K562 (cell line): ENCODE results near the gene COL13A1.

ENCODE experiments used
- CTCF ChIP-seq, 3 experiments: IDR thresholded peaks in 2 of 3; conservative IDR thresholded peaks in 1 of 3; 2 replicates each; pipeline ENCODE4 v1.5.1; 2011 to 2012; ENCODE audit warnings: low read length in 3 of 3, mild to moderate bottlenecking in 3 of 3, control low read depth in 2 of 3, improper control_type of control experiment in 1 of 3, inconsistent platforms in 1 of 3, low read depth in 1 of 3, mixed read lengths in 1 of 3, moderate library complexity in 1 of 3; ENCODE audit not compliant: insufficient read depth in 2 of 3
- EP300 ChIP-seq: IDR thresholded peaks from 2 replicates; pipeline ENCODE4 v1.6.1; 2012; ENCODE audit warnings: low read length, improper control_type of control experiment
- NCOA1 ChIP-seq: fragments of 450-650 bp; IDR thresholded peaks from 2 replicates; pipeline ENCODE4 v1.6.1; 2016; ENCODE audit warnings: low read depth
- NFYB ChIP-seq: IDR thresholded peaks from 2 replicates; pipeline ENCODE4 v1.6.1; 2011; ENCODE audit warnings: mild to moderate bottlenecking, moderate library complexity; ENCODE audit not compliant: insufficient read length; ENCODE audit errors: extremely low read depth
- NR1H2 ChIP-seq: sonication (generic); formaldehyde crosslinking; IDR thresholded peaks from 2 replicates; pipeline ENCODE4 v1.4.0; 2020; ENCODE audit warnings: mild to moderate bottlenecking, missing genetic modification reagents

GRCh38 chr10:69915215-69915560, 113.5 kb downstream of the COL13A1 start:
- TF ChIP-seq NCOA1 (no peak), EP300 (no peak), CTCF (IDR thresholded peaks at IDR 0.05 in 2 of 3, conservative IDR thresholded peaks at IDR 0.05 in 1 of 3; ENCODE audit: insufficient read depth in 2 of 3, low read depth in 1 of 3, low read length in 3 of 3) (no peak), NFYB (no peak), NR1H2 (no peak)
